Activated CD4-positive, alpha-beta memory T cell treated with anti-CD3 and anti-CD28 coated beads for 36 hours (primary cell): ENCODE data around the gene MX2. TPM values are rescaled to one million over a fixed set of nuclear protein-coding genes. Genes with fewer than 3 reads are reported as not detected.

Experiments used
- CTCF ChIA-PET: fragments of 350-600 bp; sonication (Branson Sonifier 250); formaldehyde crosslinking; loops from one replicate; lab custom pipeline; 2021; ENCODE audit warnings: antibody characterized with exemption, inconsistent platforms; lab: Charles Lee
- POLR2A ChIA-PET: fragments of 350-600 bp; sonication (Branson Sonifier 250); formaldehyde crosslinking; loops from one replicate; lab custom pipeline; 2021; ENCODE audit warnings: antibody characterized with exemption; lab: Charles Lee
- DNase-seq: peaks from one replicate; pipeline ENCODE4 v3.0.0-alpha.2; 2020
- H3K27ac Mint-ChIP-seq: one replicate; pipeline ENCODE4 v1.8.0; 2021; ENCODE audit warnings: mixed read lengths
- H3K27me3 Mint-ChIP-seq: one replicate; pipeline ENCODE4 v1.8.0; 2021; ENCODE audit warnings: mixed read lengths
- H3K36me3 Mint-ChIP-seq: one replicate; pipeline ENCODE4 v1.8.0; 2021; ENCODE audit warnings: mixed read lengths
- H3K4me1 Mint-ChIP-seq: one replicate; pipeline ENCODE4 v1.8.0; 2021; ENCODE audit warnings: low read depth, mixed read lengths
- H3K4me3 Mint-ChIP-seq: one replicate; pipeline ENCODE4 v1.8.0; 2021; ENCODE audit warnings: mild to moderate bottlenecking, mixed read lengths
- H3K9me3 Mint-ChIP-seq: one replicate; pipeline ENCODE4 v1.8.0; 2021; ENCODE audit warnings: mixed read lengths
- intact Hi-C: fragments of 100-400 bp; cut with micrococcal nuclease; formaldehyde crosslinking; loops from one replicate; pipeline ENCODE4 v1.15.1; 2023
- total RNA-seq, 2 experiments: library from RNA; stranded (reverse); gene quantifications; one replicate each; pipeline ENCODE4 v1.2.3, GENCODE V29; 2021

The MX2 gene
- total RNA-seq, 2 experiments from 2014 or later = 25.3 to 26.9 TPM

- H3K27me3 Mint-ChIP-seq = no peaks in the 10 kb centered on the region
- no peaks in the 10 kb centered on the region for H3K4me1 Mint-ChIP-seq
- no peak for DNase-seq
- CTCF ChIA-PET = no interaction called here
- intact Hi-C loops = no loop called here
- H3K4me3 Mint-ChIP-seq = no peak overlapping the region
- POLR2A ChIA-PET = no interaction called here
- H3K9me3 Mint-ChIP-seq = no peaks in the 10 kb centered on the region
- H3K27ac Mint-ChIP-seq = no peak overlapping the region
- peaks cover 37% of the 10 kb centered on the region for H3K36me3 Mint-ChIP-seq
Observed at GRCh38 chr21:41398831-41399230, 37.0 kb downstream of the MX2 start.

- peaks cover 37% of the 10 kb centered on the region for H3K36me3 Mint-ChIP-seq
- H3K27me3 Mint-ChIP-seq = no peaks in the 10 kb centered on the region
- no peaks in the 10 kb centered on the region for H3K4me1 Mint-ChIP-seq
- no peak overlapping the region for H3K27ac Mint-ChIP-seq
- intact Hi-C loops = no loop called here
- ChIA-PET POLR2A (no interaction called here), CTCF (no interaction called here)
- H3K4me3 Mint-ChIP-seq = no peak overlapping the region
- no peaks in the 10 kb centered on the region for H3K9me3 Mint-ChIP-seq
- DNase-seq = no peak
Observed at GRCh38 chr21:41399246-41399800, 37.5 kb downstream of the MX2 start.

GRCh38 chr21:41402231-41402630, 40.4 kb downstream of the MX2 start:
- CTCF ChIA-PET = interaction anchor here (1.5 kb wide), 1 partner anchor 119 kb away, joined by 8 read pairs; no protein-coding TSS in a partner anchor
- peaks cover 39% of the 10 kb centered on the region for H3K36me3 Mint-ChIP-seq
- no peaks in the 10 kb centered on the region for H3K9me3 Mint-ChIP-seq
- H3K27ac Mint-ChIP-seq = no peak overlapping the region
- no peaks in the 10 kb centered on the region for H3K27me3 Mint-ChIP-seq
- no peak overlapping the region for H3K4me3 Mint-ChIP-seq
- POLR2A ChIA-PET = interaction anchor here (0.9 kb wide), 1 partner anchor 10 kb away, joined by 3 read pairs; no protein-coding TSS in a partner anchor
- H3K4me1 Mint-ChIP-seq = no peaks in the 10 kb centered on the region
- intact Hi-C loops = no loop called here
- no peak for DNase-seq

- intact Hi-C loops = no loop called here
- Mint-ChIP-seq H3K4me3 (no peak overlapping the region), H3K27me3 (no peaks in the 10 kb centered on the region), H3K36me3 (peaks cover 39% of the 10 kb centered on the region), H3K27ac (no peak overlapping the region), H3K9me3 (no peaks in the 10 kb centered on the region), H3K4me1 (no peaks in the 10 kb centered on the region)
- CTCF ChIA-PET = no interaction called here
- POLR2A ChIA-PET = interaction anchor here (0.9 kb wide), 1 partner anchor 9 kb away, joined by 3 read pairs; no protein-coding TSS in a partner anchor
- DNase-seq = no peak
Observed at GRCh38 chr21:41402796-41403195, 41.0 kb downstream of the MX2 start.

GRCh38 chr21:41403331-41403730, 41.5 kb downstream of the MX2 start:
- POLR2A ChIA-PET = no interaction called here
- H3K27ac Mint-ChIP-seq = no peak overlapping the region
- no peak overlapping the region for H3K4me3 Mint-ChIP-seq
- CTCF ChIA-PET = no interaction called here
- no peaks in the 10 kb centered on the region for H3K9me3 Mint-ChIP-seq
- DNase-seq = no peak
- H3K4me1 Mint-ChIP-seq = no peaks in the 10 kb centered on the region
- peaks cover 40% of the 10 kb centered on the region for H3K36me3 Mint-ChIP-seq
- intact Hi-C loops = no loop called here
- no peaks in the 10 kb centered on the region for H3K27me3 Mint-ChIP-seq

GRCh38 chr21:41403966-41404365, 42.1 kb downstream of the MX2 start:
- Mint-ChIP-seq H3K4me1 (no peaks in the 10 kb centered on the region), H3K9me3 (no peaks in the 10 kb centered on the region), H3K36me3 (peaks cover 41% of the 10 kb centered on the region), H3K27ac (no peak overlapping the region), H3K27me3 (no peaks in the 10 kb centered on the region), H3K4me3 (no peak overlapping the region)
- intact Hi-C loops = no loop called here
- DNase-seq = no peak
- ChIA-PET POLR2A (no interaction called here), CTCF (no interaction called here)

GRCh38 chr21:41405321-41405720, 43.5 kb downstream of the MX2 start:
- Mint-ChIP-seq H3K27ac (no peak overlapping the region), H3K27me3 (no peaks in the 10 kb centered on the region), H3K36me3 (peaks cover 51% of the 10 kb centered on the region), H3K9me3 (peaks cover 6% of the 10 kb centered on the region), H3K4me3 (no peak overlapping the region), H3K4me1 (no peaks in the 10 kb centered on the region)
- ChIA-PET CTCF (no interaction called here), POLR2A (no interaction called here)
- DNase-seq = no peak
- intact Hi-C loops = no loop called here

GRCh38 chr21:41406340-41406739, 44.5 kb downstream of the MX2 start:
- Mint-ChIP-seq H3K36me3 (peaks cover 47% of the 10 kb centered on the region), H3K4me3 (no peak overlapping the region), H3K27me3 (no peaks in the 10 kb centered on the region), H3K9me3 (peaks cover 9% of the 10 kb centered on the region), H3K27ac (no peak overlapping the region), H3K4me1 (no peaks in the 10 kb centered on the region)
- intact Hi-C loops = no loop called here
- ChIA-PET CTCF (no interaction called here), POLR2A (no interaction called here)
- DNase-seq = no peak

GRCh38 chr21:41407541-41408460, 46.0 kb downstream of the MX2 start:
- Mint-ChIP-seq H3K4me1 (no peaks in the 10 kb centered on the region), H3K27ac (no peak overlapping the region), H3K36me3 (peaks cover 42% of the 10 kb centered on the region), H3K4me3 (no peak overlapping the region), H3K27me3 (no peaks in the 10 kb centered on the region), H3K9me3 (peaks cover 22% of the 10 kb centered on the region)
- intact Hi-C loops = no loop called here
- CTCF ChIA-PET = interaction anchor here (1.3 kb wide), 1 partner anchor 125 kb away, joined by 3 read pairs; no protein-coding TSS in a partner anchor
- no peak for DNase-seq
- POLR2A ChIA-PET = no interaction called here

- H3K36me3 Mint-ChIP-seq = peaks cover 38% of the 10 kb centered on the region
- no peaks in the 10 kb centered on the region for H3K4me1 Mint-ChIP-seq
- ChIA-PET CTCF (no interaction called here), POLR2A (no interaction called here)
- intact Hi-C loops = no loop called here
- no peak overlapping the region for H3K27ac Mint-ChIP-seq
- DNase-seq = no peak
- H3K9me3 Mint-ChIP-seq = peaks cover 39% of the 10 kb centered on the region
- H3K27me3 Mint-ChIP-seq = no peaks in the 10 kb centered on the region
- H3K4me3 Mint-ChIP-seq = no peak overlapping the region
Observed at GRCh38 chr21:41410361-41410760, 48.5 kb downstream of the MX2 start.

GRCh38 chr21:41410767-41411448, 49.1 kb downstream of the MX2 start:
- POLR2A ChIA-PET = no interaction called here
- H3K36me3 Mint-ChIP-seq = peaks cover 38% of the 10 kb centered on the region
- CTCF ChIA-PET = interaction anchor here (0.5 to 0.6 kb wide), 2 partner anchors 20 to 65 kb away, joined by 3 to 4 read pairs; no protein-coding TSS in a partner anchor

More at GRCh38 chr21:41410767-41411448, 49.1 kb downstream of the MX2 start:
- DNase-seq = no peak
- intact Hi-C loops = no loop called here
- H3K27me3 Mint-ChIP-seq = no peaks in the 10 kb centered on the region
- H3K4me1 Mint-ChIP-seq = no peaks in the 10 kb centered on the region
- H3K27ac Mint-ChIP-seq = no peak overlapping the region
- peaks cover 39% of the 10 kb centered on the region for H3K9me3 Mint-ChIP-seq
- no peak overlapping the region for H3K4me3 Mint-ChIP-seq
